Suppressor macrophage treated with lipopolysaccharide for 4 hours (primary cell): ENCODE data around the gene MPC1.
"Not testable (repeated sequence)": the region's sequence is repeated elsewhere in the genome, so short reads cannot be mapped to it uniquely, and the experiment has no call there.

ENCODE experiments used
- DNase-seq: peaks from one replicate; pipeline ENCODE4 v3.0.0-alpha.2; 2020

The MPC1 gene

GRCh38 chr6:166405386-166405785 is 22.6 kb upstream of the MPC1 start:
- DNase-seq, result no peak

- no peak for DNase-seq
Measured at GRCh38 chr6:166402582-166403277, 20.0 kb upstream of the MPC1 start.

- DNase-seq, result peak; percentile 80
Measured at GRCh38 chr6:166400649-166401250, 18.0 kb upstream of the MPC1 start.

- DNase-seq, result no peak
Measured at GRCh38 chr6:166400181-166400580, 17.4 kb upstream of the MPC1 start.

GRCh38 chr6:166398348-166398747 is 15.6 kb upstream of the MPC1 start:
- DNase-seq, result no peak

- DNase-seq, result no peak
Measured at GRCh38 chr6:166397849-166398248, 15.1 kb upstream of the MPC1 start.

GRCh38 chr6:166395778-166396177 is 13.0 kb upstream of the MPC1 start:
- no peak for DNase-seq

- DNase-seq, result no peak
Measured at GRCh38 chr6:166395351-166395750, 12.6 kb upstream of the MPC1 start.

- DNase-seq, result no peak
Measured at GRCh38 chr6:166394036-166394892, 11.5 kb upstream of the MPC1 start.

- no peak for DNase-seq
Measured at GRCh38 chr6:166393535-166393823, 10.7 kb upstream of the MPC1 start.

GRCh38 chr6:166392755-166393534 is 10.2 kb upstream of the MPC1 start:
- DNase-seq, result not testable (repeated sequence)

GRCh38 chr6:166389119-166389518 is 6.4 kb upstream of the MPC1 start:
- no peak for DNase-seq

- no peak for DNase-seq
Measured at GRCh38 chr6:166388290-166389004, 5.7 kb upstream of the MPC1 start.

GRCh38 chr6:166387642-166388289 is 5.0 kb upstream of the MPC1 start:
- no peak for DNase-seq

GRCh38 chr6:166387098-166387497 is 4.4 kb upstream of the MPC1 start:
- not testable (repeated sequence) for DNase-seq

GRCh38 chr6:166386111-166386510 is 3.4 kb upstream of the MPC1 start:
- DNase-seq, result no peak

GRCh38 chr6:166383802-166384363 is 1.1 kb upstream of the MPC1 start:
- peak; percentile 56 for DNase-seq

GRCh38 chr6:166382500-166382932 is 224 bp downstream of the MPC1 start:
- DNase-seq, result no peak

GRCh38 chr6:166381733-166382499 is 824 bp downstream of the MPC1 start:
- peak; percentile 88 for DNase-seq

GRCh38 chr6:166381381-166381732 is 1.4 kb downstream of the MPC1 start:
- DNase-seq, result no peak

GRCh38 chr6:166379800-166380199 is 2.9 kb downstream of the MPC1 start:
- no peak for DNase-seq
